ENCODE data around the gene AKAP7.
A peak's percentile ranks its signal among the peaks of the same experiment; 100 is the strongest.

GRCh38 chr6:131167773-131168172, 32.5 kb downstream of the AKAP7 start:
- TF ChIP-seq CTCF (conservative IDR thresholded peaks at IDR 0.05; ENCODE audit: low read length) (peak; percentile 43), EZH2phosphoT487 (IDR thresholded peaks at IDR 0.05; ENCODE audit: borderline replicate concordance) (no peak)
